Measurements from ENCODE around the gene C10orf90.

Gene C10orf90

DNA sequence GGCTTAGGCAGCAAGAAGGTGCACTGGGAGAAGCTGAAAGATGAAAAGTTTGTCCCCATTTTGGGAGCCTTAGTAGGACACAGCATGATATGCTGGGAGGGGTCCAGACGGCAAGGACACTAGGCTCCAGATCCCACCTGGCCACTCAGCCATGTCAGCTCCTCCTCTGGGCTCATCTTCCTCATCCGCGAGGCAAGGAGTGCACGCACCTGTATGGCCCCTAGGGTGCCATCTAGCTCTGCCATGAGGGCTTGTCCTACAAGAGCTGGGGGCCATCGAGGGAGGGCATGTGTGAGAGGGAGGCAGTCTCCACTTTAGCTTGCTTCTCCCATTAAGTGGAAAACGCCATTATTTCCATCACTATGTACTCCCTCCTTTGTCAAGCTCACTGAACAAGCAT is 146.0 kb downstream of the C10orf90 start:
- Histone ChIP-seq H3K27me3 (ENCODE audit: control insufficient read depth, insufficient read depth, low read length) (no peaks in the 10 kb centered on the region), H3K9ac (ENCODE audit: low read length) (no peak overlapping the region), H3K4me1 (ENCODE audit: control insufficient read depth, insufficient read depth, low read length) (no peaks in the 10 kb centered on the region), H3K4me3 (ENCODE audit: low read length) (no peak overlapping the region), H3K9me3 (ENCODE audit: control insufficient read depth, low read length) (no peaks in the 10 kb centered on the region), H3K36me3 (ENCODE audit: control insufficient read depth, insufficient read depth, low read length) (no peaks in the 10 kb centered on the region)

DNA sequence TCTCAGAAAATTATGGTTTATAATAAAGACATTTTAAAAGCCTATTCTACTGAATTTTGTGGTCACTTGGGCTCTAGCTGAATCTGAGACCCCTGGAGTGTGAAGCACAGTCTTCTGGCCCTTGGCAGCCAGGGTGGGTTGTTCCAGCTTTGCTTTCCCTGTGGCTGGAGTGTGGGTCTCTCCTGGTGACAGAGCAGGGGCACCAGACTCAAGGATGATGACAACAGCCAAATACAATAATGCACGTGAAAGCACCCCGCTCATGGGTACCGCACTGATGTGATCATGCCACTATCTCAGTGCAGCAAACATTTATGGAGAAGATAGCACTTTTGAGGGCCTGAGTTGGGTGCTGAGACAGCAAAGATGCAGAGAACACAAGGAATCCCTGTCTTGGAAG is 147.4 kb downstream of the C10orf90 start:
- H3K9ac ChIP-seq (ENCODE audit: low read length): no peak overlapping the region
- H3K4me3 ChIP-seq (ENCODE audit: low read length): no peak overlapping the region
- no peaks in the 10 kb centered on the region for H3K27me3 ChIP-seq (ENCODE audit: control insufficient read depth, insufficient read depth, low read length)
- H3K9me3 ChIP-seq (ENCODE audit: control insufficient read depth, low read length): no peaks in the 10 kb centered on the region
- H3K36me3 ChIP-seq (ENCODE audit: control insufficient read depth, insufficient read depth, low read length): no peaks in the 10 kb centered on the region
- no peaks in the 10 kb centered on the region for H3K4me1 ChIP-seq (ENCODE audit: control insufficient read depth, insufficient read depth, low read length)

DNA sequence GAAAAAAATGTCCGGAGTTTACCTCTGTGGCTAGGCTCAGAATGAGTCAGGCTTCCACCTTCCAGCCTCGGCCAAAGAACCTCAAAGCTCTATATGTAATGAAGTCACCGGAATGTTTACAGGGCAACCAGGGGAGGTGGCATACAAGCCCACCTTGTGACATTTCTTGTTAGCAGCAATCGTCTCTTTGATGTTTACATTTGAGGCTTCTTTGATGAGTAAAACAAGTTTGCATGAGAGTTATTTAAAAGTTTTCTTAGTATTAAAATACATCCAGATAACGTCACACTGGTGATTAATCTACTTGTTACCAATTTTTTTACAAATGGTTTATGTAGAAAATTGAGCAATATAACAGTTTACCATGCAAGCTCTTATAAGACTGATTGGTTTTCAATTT is 149.1 kb downstream of the C10orf90 start:
- Histone ChIP-seq H3K4me3 (ENCODE audit: low read length) (no peak overlapping the region), H3K27me3 (ENCODE audit: control insufficient read depth, insufficient read depth, low read length) (no peaks in the 10 kb centered on the region), H3K36me3 (ENCODE audit: control insufficient read depth, insufficient read depth, low read length) (no peaks in the 10 kb centered on the region), H3K9me3 (ENCODE audit: control insufficient read depth, low read length) (no peaks in the 10 kb centered on the region), H3K4me1 (ENCODE audit: control insufficient read depth, insufficient read depth, low read length) (no peaks in the 10 kb centered on the region), H3K9ac (ENCODE audit: low read length) (no peak overlapping the region)

DNA sequence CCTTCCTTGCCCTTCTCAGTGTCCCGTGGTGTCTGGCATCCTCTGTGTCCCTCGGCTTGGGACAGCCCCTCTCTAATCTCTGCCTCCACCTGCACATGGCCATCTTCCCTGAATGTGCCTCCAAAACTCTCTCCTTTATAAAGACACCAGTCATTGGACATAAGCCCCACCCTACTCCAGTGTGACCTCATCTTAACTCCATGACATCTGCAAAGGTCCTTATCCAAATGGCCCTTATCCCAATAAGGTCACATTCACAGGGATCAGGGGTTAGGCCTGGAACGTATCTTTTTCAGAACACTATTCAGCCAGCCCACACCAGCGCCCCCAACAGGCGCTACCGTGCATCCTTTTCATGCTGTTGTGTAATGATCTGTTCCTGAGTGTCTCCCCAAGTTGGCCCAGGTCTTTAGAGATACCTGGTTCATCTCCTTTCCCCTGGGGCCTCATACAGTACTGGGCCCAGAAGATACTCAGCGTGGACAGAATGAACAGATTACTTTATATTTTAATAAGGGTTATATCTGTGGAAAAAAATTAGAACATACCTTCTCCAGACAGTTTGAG is 149.7 kb downstream of the C10orf90 start:
- no peaks in the 10 kb centered on the region for H3K9me3 ChIP-seq (ENCODE audit: control insufficient read depth, low read length)
- no peaks in the 10 kb centered on the region for H3K27me3 ChIP-seq (ENCODE audit: control insufficient read depth, insufficient read depth, low read length)
- no peaks in the 10 kb centered on the region for H3K36me3 ChIP-seq (ENCODE audit: control insufficient read depth, insufficient read depth, low read length)
- H3K9ac ChIP-seq (ENCODE audit: low read length): no peak overlapping the region
- H3K4me3 ChIP-seq (ENCODE audit: low read length): no peak overlapping the region
- H3K4me1 ChIP-seq (ENCODE audit: control insufficient read depth, insufficient read depth, low read length): no peaks in the 10 kb centered on the region

DNA sequence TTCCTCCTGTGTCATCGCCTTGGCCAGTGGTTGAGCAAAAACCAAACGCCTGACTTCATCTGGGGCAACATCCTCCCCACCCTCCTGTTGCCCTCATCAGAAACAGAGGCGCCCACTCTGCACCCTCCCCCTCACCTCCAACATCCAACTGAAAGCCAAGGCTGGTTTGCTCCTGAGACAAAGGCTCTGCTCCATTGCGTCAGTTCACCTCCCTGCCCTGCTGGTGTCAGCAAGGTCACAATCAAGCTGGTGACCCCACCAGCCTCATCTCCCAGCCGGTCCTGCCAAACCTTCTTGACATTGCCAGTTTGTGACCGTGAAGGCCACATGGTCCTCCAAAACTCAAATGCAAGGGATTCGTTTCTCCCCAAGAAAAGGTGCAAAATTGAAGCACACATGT is 150.5 kb downstream of the C10orf90 start:
- H3K9me3 ChIP-seq (ENCODE audit: control insufficient read depth, low read length): no peaks in the 10 kb centered on the region
- H3K4me1 ChIP-seq (ENCODE audit: control insufficient read depth, insufficient read depth, low read length): no peaks in the 10 kb centered on the region
- no peak overlapping the region for H3K9ac ChIP-seq (ENCODE audit: low read length)
- no peaks in the 10 kb centered on the region for H3K27me3 ChIP-seq (ENCODE audit: control insufficient read depth, insufficient read depth, low read length)
- H3K36me3 ChIP-seq (ENCODE audit: control insufficient read depth, insufficient read depth, low read length): no peaks in the 10 kb centered on the region
- H3K4me3 ChIP-seq (ENCODE audit: low read length): no peak overlapping the region

DNA sequence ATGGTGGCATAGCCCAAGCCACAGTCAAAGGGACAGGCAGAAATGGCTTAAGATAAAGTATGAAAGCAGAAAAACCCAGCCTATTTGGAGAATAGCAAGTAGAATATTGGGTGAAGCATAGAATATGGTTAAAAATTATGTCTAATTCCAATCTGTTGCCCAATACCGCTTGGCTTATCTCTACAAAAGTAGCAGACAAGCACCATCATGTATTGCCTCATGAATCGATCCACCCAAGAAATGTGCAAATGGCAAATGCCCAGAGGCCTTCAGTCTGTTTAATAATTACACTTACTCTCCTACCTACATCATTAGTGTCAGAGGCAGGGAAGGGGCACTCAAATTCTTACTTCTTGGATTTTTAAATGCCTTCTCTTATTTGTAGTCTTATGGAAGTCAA is 151.3 kb downstream of the C10orf90 start:
- H3K9me3 ChIP-seq (ENCODE audit: control insufficient read depth, low read length): no peaks in the 10 kb centered on the region
- no peaks in the 10 kb centered on the region for H3K36me3 ChIP-seq (ENCODE audit: control insufficient read depth, insufficient read depth, low read length)
- no peak overlapping the region for H3K9ac ChIP-seq (ENCODE audit: low read length)
- no peak overlapping the region for H3K4me3 ChIP-seq (ENCODE audit: low read length)
- H3K27me3 ChIP-seq (ENCODE audit: control insufficient read depth, insufficient read depth, low read length): no peaks in the 10 kb centered on the region
- no peaks in the 10 kb centered on the region for H3K4me1 ChIP-seq (ENCODE audit: control insufficient read depth, insufficient read depth, low read length)

DNA sequence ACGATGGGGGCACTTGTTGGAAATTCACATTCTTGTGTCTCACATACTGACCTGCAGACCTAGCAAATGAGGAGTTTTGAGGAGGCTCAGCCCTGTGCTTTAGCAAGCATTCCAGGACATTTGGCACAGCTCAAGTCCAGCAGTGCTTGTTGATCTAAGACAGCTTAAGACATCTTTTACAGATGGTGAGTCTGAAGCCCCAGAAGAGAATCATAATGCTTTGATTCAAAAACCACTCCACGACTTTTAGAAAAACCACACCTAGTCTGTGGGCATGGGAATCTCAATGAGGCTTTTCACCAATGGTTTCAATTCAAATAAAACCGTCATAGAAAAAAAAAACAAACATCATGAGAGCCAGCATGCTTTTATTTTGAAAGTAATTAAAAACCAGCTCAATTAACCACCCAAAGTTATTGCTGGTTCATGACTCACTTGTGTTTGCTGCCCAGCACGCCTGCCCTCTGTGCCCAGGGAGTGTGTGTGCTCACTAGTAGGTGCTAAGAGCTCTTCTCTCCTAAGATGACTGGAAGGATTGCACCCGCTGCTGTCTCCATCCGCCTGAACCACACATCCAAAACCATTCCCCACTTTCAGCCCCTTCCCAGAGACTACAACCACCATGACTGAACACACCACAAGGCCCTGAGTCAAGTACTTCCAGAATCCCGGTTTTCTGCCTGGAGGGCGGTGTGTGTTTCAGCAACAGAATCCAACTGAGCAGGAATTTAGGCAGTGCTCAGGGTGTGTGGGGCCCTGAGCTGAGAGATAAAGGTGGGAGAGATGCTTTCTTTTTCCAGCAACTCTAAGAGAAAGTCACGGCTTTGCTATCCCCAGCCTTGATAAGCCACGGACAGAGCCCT is 152.0 kb downstream of the C10orf90 start:
- no peaks in the 10 kb centered on the region for H3K27me3 ChIP-seq (ENCODE audit: control insufficient read depth, insufficient read depth, low read length)
- no peaks in the 10 kb centered on the region for H3K4me1 ChIP-seq (ENCODE audit: control insufficient read depth, insufficient read depth, low read length)
- H3K9me3 ChIP-seq (ENCODE audit: control insufficient read depth, low read length): no peaks in the 10 kb centered on the region
- H3K9ac ChIP-seq (ENCODE audit: low read length): no peak overlapping the region
- H3K4me3 ChIP-seq (ENCODE audit: low read length): no peak overlapping the region
- no peaks in the 10 kb centered on the region for H3K36me3 ChIP-seq (ENCODE audit: control insufficient read depth, insufficient read depth, low read length)

DNA sequence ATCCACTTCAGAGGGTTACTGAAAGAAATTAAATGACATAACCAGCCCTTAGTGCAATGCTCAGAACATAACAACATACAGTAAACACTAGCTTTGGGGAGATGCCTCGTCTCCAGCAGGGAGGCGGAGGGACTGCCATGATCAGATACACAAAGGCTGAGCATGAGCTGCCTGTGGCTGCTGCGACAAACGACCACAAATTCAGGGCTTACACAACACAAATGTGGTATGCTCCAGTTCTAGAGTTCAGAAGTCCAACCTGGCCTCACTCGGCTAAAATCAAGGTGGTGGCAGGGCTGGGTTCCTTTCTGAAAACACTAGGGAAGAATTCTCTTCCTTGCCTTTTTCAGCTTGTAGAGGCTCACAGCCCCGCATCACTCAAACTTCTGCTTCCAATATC is 154.0 kb downstream of the C10orf90 start:
- Histone ChIP-seq H3K9ac (ENCODE audit: low read length) (no peak overlapping the region), H3K27me3 (ENCODE audit: control insufficient read depth, insufficient read depth, low read length) (no peaks in the 10 kb centered on the region), H3K4me1 (ENCODE audit: control insufficient read depth, insufficient read depth, low read length) (no peaks in the 10 kb centered on the region), H3K4me3 (ENCODE audit: low read length) (no peak overlapping the region), H3K9me3 (ENCODE audit: control insufficient read depth, low read length) (no peaks in the 10 kb centered on the region), H3K36me3 (ENCODE audit: control insufficient read depth, insufficient read depth, low read length) (no peaks in the 10 kb centered on the region)

DNA sequence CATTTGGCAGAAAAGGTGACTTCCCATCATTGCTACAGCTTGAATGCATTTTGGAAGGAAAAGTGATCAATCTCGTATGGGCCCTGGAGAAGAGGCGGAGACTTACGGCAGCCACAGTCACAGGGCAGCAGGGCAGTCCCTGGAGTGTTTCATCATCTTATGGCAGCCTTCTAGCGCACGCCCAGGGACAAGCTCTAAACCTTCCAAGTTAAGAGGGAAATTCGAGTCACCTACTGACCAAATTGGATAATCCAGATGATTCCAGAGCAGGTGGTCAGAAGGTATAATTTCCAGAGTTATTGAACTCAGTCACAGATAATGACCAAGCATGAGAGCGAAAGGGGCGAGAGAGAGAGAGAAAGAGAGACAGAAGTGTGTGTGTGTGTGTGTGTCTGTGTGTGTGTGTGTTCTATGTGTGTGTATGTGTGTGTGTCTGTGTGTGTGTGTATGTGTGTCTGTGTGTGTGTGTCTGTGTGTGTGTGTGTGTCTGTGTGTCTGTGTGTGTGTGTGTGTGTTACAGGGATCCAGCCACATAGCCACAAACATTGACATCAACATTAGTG is 158.5 kb downstream of the C10orf90 start:
- Histone ChIP-seq H3K4me3 (ENCODE audit: low read length) (no peak overlapping the region), H3K27me3 (ENCODE audit: control insufficient read depth, insufficient read depth, low read length) (no peaks in the 10 kb centered on the region), H3K9me3 (ENCODE audit: control insufficient read depth, low read length) (no peaks in the 10 kb centered on the region), H3K9ac (ENCODE audit: low read length) (no peak overlapping the region), H3K4me1 (ENCODE audit: control insufficient read depth, insufficient read depth, low read length) (no peaks in the 10 kb centered on the region), H3K36me3 (ENCODE audit: control insufficient read depth, insufficient read depth, low read length) (no peaks in the 10 kb centered on the region)

DNA sequence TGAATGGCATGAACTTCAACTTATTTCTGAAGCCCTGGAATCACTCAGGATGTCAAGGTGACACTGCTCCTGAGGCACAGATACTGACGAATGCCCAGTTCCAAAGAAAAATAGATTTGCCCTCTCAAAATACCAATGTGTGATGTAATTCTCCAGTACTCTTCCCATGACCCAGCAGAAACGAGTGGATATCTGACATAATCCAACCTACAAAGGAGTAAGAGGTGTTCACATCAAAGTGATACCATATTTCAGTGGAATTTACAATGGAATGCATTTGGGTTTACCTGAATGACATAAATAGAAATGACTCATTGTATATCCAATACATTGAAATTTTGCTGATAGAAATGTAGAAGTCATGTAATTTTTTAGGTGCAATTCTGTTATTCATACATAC is 161.3 kb downstream of the C10orf90 start:
- H3K4me1 ChIP-seq (ENCODE audit: control insufficient read depth, insufficient read depth, low read length): no peaks in the 10 kb centered on the region
- H3K27me3 ChIP-seq (ENCODE audit: control insufficient read depth, insufficient read depth, low read length): no peaks in the 10 kb centered on the region
- H3K4me3 ChIP-seq (ENCODE audit: low read length): no peak overlapping the region
- H3K36me3 ChIP-seq (ENCODE audit: control insufficient read depth, insufficient read depth, low read length): no peaks in the 10 kb centered on the region
- H3K9ac ChIP-seq (ENCODE audit: low read length): no peak overlapping the region
- H3K9me3 ChIP-seq (ENCODE audit: control insufficient read depth, low read length): no peaks in the 10 kb centered on the region

DNA sequence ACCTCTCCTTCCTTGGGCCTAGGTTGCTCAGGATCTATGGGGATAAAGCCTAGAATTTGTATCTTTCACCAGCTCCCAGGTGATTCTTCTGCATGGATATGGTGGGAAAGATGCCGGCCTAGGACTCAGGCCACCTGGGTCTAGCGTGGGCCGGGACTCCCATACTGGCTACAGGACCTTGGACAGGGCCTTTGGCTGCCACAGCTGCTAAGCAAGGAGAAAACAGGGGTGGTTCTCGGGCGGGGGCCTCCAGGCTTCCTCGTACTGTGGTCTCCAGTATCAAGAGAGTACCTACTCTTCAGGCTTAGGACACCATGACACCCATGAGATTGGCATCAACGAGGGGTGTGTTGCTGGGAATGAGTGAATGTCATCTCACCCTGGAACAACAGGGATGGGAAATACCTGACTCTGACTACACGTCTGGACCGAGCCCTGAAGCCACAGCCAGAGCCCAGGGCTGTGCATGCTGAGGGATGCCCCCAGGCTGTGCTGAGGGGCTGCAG is 161.9 kb downstream of the C10orf90 start:
- no peak overlapping the region for H3K4me3 ChIP-seq (ENCODE audit: low read length)
- no peak overlapping the region for H3K9ac ChIP-seq (ENCODE audit: low read length)
- no peaks in the 10 kb centered on the region for H3K36me3 ChIP-seq (ENCODE audit: control insufficient read depth, insufficient read depth, low read length)
- H3K9me3 ChIP-seq (ENCODE audit: control insufficient read depth, low read length): no peaks in the 10 kb centered on the region
- H3K27me3 ChIP-seq (ENCODE audit: control insufficient read depth, insufficient read depth, low read length): no peaks in the 10 kb centered on the region
- H3K4me1 ChIP-seq (ENCODE audit: control insufficient read depth, insufficient read depth, low read length): no peaks in the 10 kb centered on the region

DNA sequence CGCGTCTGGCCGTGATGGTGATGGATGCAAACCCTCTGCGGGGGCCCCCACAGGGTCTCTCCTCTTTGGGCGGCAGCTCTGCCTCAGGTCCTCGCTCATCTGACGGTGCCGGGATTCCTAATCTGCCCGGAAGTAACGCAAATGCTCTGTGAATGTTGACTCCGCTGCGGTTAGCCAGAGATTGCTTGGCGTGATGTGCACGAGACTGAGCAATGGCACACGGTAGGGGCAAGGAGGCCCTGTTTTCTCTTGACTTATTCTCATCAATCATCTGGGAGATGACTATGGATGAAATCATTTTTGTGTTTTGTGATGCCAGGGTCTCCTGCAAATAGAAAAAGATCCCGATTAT is 165.8 kb downstream of the C10orf90 start:
- H3K36me3 ChIP-seq (ENCODE audit: control insufficient read depth, insufficient read depth, low read length): no peaks in the 10 kb centered on the region
- no peak overlapping the region for H3K4me3 ChIP-seq (ENCODE audit: low read length)
- no peak overlapping the region for H3K9ac ChIP-seq (ENCODE audit: low read length)
- H3K9me3 ChIP-seq (ENCODE audit: control insufficient read depth, low read length): no peaks in the 10 kb centered on the region
- no peaks in the 10 kb centered on the region for H3K4me1 ChIP-seq (ENCODE audit: control insufficient read depth, insufficient read depth, low read length)
- H3K27me3 ChIP-seq (ENCODE audit: control insufficient read depth, insufficient read depth, low read length): no peaks in the 10 kb centered on the region

All from mucosa of stomach (tissue), 1 donor.